Cardiac muscle cell (in vitro differentiated cells and primary cell): Measurements from ENCODE around the gene RNF44. TPM values are rescaled to one million over a fixed set of nuclear protein-coding genes. Genes with fewer than 3 reads are reported as not detected.
"Not testable (repeated sequence)": the region's sequence is repeated elsewhere in the genome, so short reads cannot be mapped to it uniquely, and the experiment has no call there.

Source experiments
- DNase-seq, 2 donors: peaks; one replicate each; pipeline versions ENCODE4 v3.0.0 to v3.0.0-alpha.2; 2010 to 2017; ENCODE audit warnings: low read depth in 1 of 2, low spot score in 1 of 2
- H3K27ac ChIP-seq: fragments of 200-600 bp; sonication (generic); 2 replicates; pipeline ENCODE4 v1.5.1; 2016
- H3K27me3 ChIP-seq: fragments of 200-600 bp; sonication (generic); 2 replicates; pipeline ENCODE4 v1.6.0; 2016; ENCODE audit warnings: control low read depth
- H3K36me3 ChIP-seq: fragments of 200-600 bp; sonication (generic); 2 replicates; pipeline ENCODE4 v1.5.1; 2016; ENCODE audit warnings: control low read depth
- H3K4me1 ChIP-seq: fragments of 200-600 bp; sonication (generic); 2 replicates; pipeline ENCODE4 v1.8.1; 2017; ENCODE audit warnings: low read depth, mild to moderate bottlenecking, mixed run types
- H3K4me3 ChIP-seq: fragments of 200-600 bp; sonication (generic); 2 replicates; pipeline ENCODE4 v1.5.1; 2016; ENCODE audit warnings: mild to moderate bottlenecking
- H3K9me3 ChIP-seq: fragments of 200-600 bp; sonication (generic); 2 replicates; pipeline ENCODE4 v1.5.1; 2017; ENCODE audit warnings: low read depth, mild to moderate bottlenecking, control low read depth
- CTCF ChIP-seq: IDR thresholded peaks from 2 replicates; pipeline ENCODE4 v1.5.1; 2012; ENCODE audit warnings: low read depth, mild to moderate bottlenecking, low read length
- polyA plus RNA-seq: library from polyadenylated mRNA; unstranded; fragments of >200 nt; fragmentation: Nextera tagmentation; extraction: Ambion mirVana; gene quantifications from 2 replicates; pipeline ENCODE4 v1.2.1, GENCODE V29; 2016
- total RNA-seq: library from RNA; depleted of rRNA; stranded (reverse); fragments of >200 nt; gene quantifications from 2 replicates; pipeline ENCODE4 v1.2.3, GENCODE V29; 2016

RNF44 gene
- total and polyA plus RNA-seq, 2 experiments from 2014 or later = 16.1 to 77.6 TPM

GRCh38 chr5:176489077-176489476, 48.1 kb downstream of the RNF44 start:
- H3K4me1 ChIP-seq = no peaks in the 10 kb centered on the region
- H3K27me3 ChIP-seq = no peaks in the 10 kb centered on the region
- peaks cover 51% of the 10 kb centered on the region for H3K36me3 ChIP-seq
- no peak overlapping the region for H3K4me3 ChIP-seq
- TF ChIP-seq CTCF = no peak
- DNase-seq = no peak
- no peaks in the 10 kb centered on the region for H3K9me3 ChIP-seq
- no peak overlapping the region for H3K27ac ChIP-seq

GRCh38 chr5:176487160-176487559, 50.0 kb downstream of the RNF44 start:
- H3K36me3 ChIP-seq = peaks cover 32% of the 10 kb centered on the region
- not testable (repeated sequence) for DNase-seq, H3K27me3 ChIP-seq, H3K27ac ChIP-seq, H3K4me3 ChIP-seq, H3K9me3 ChIP-seq, H3K4me1 ChIP-seq

- peaks cover 23% of the 10 kb centered on the region for H3K36me3 ChIP-seq
- H3K4me1 ChIP-seq = no peaks in the 10 kb centered on the region
- no peaks in the 10 kb centered on the region for H3K9me3 ChIP-seq
- no peak overlapping the region for H3K27ac ChIP-seq
- H3K4me3 ChIP-seq = no peak overlapping the region
- TF ChIP-seq CTCF = no peak
- H3K27me3 ChIP-seq = no peaks in the 10 kb centered on the region
- DNase-seq = no peak
Measured at GRCh38 chr5:176486189-176486757, 50.9 kb downstream of the RNF44 start.

- no peak for TF ChIP-seq CTCF
- Histone ChIP-seq H3K36me3 (peaks cover 25% of the 10 kb centered on the region), H3K27ac (no peak overlapping the region), H3K9me3 (no peaks in the 10 kb centered on the region), H3K4me3 (no peak overlapping the region), H3K4me1 (no peaks in the 10 kb centered on the region), H3K27me3 (no peaks in the 10 kb centered on the region)
- no peak for DNase-seq
Measured at GRCh38 chr5:176485176-176485575, 52.0 kb downstream of the RNF44 start.

- no peak overlapping the region for H3K4me3 ChIP-seq
- H3K4me1 ChIP-seq = no peaks in the 10 kb centered on the region
- no peak overlapping the region for H3K27ac ChIP-seq
- DNase-seq = no peak
- no peak for TF ChIP-seq CTCF
- H3K36me3 ChIP-seq = peaks cover 25% of the 10 kb centered on the region
- no peaks in the 10 kb centered on the region for H3K27me3 ChIP-seq
- no peaks in the 10 kb centered on the region for H3K9me3 ChIP-seq
Measured at GRCh38 chr5:176481711-176482110, 55.5 kb downstream of the RNF44 start.

Other genes with a start within 250 kb of the RNF44 start
- gene KIAA1191, start 175.6 kb downstream of the RNF44 start, total RNA-seq = 118 and 160 TPM in 2 replicates
- gene KIAA1191, start 175.6 kb downstream of the RNF44 start, polyA plus RNA-seq = 125 and 134 TPM in 2 replicates
- gene ARL10, start 171.9 kb downstream of the RNF44 start, total RNA-seq = 10.3 and 29.5 TPM in 2 replicates
- 7.8 and 9.6 TPM in 2 replicates for gene ARL10, start 171.9 kb downstream of the RNF44 start, polyA plus RNA-seq
- gene NOP16, start 148.8 kb downstream of the RNF44 start, total RNA-seq = 11.5 and 18.0 TPM in 2 replicates
- gene NOP16, start 148.8 kb downstream of the RNF44 start, polyA plus RNA-seq = 52.0 and 56.7 TPM in 2 replicates
- gene HIGD2A, start 148.7 kb downstream of the RNF44 start, total RNA-seq = 203 and 313 TPM in 2 replicates
- 273 and 388 TPM in 2 replicates for gene HIGD2A, start 148.7 kb downstream of the RNF44 start, polyA plus RNA-seq
- 187 and 224 TPM in 2 replicates for gene CLTB, start 120.9 kb downstream of the RNF44 start, total RNA-seq
- 159 and 222 TPM in 2 replicates for gene CLTB, start 120.9 kb downstream of the RNF44 start, polyA plus RNA-seq
- 24.0 and 26.1 TPM in 2 replicates for gene FAF2, start 89.0 kb downstream of the RNF44 start, total RNA-seq
- 29.0 and 29.8 TPM in 2 replicates for gene FAF2, start 89.0 kb downstream of the RNF44 start, polyA plus RNA-seq
- gene CDHR2, start 11.9 kb upstream of the RNF44 start, total RNA-seq = 0.07 and 0.60 TPM in 2 replicates
- gene CDHR2, start 11.9 kb upstream of the RNF44 start, polyA plus RNA-seq = 0.59 and 1.4 TPM in 2 replicates
- 0.27 and 0.63 TPM in 2 replicates for gene GPRIN1, start 72.8 kb upstream of the RNF44 start, total RNA-seq
- gene GPRIN1, start 72.8 kb upstream of the RNF44 start, polyA plus RNA-seq = 0.79 TPM in 2 replicates
- gene SNCB, start 93.1 kb upstream of the RNF44 start, total RNA-seq = 1.6 and 2.4 TPM in 2 replicates
- 0.79 and 3.0 TPM in 2 replicates for gene SNCB, start 93.1 kb upstream of the RNF44 start, polyA plus RNA-seq
- not detected in 2 replicates for gene EIF4E1B, start 93.3 kb upstream of the RNF44 start, total RNA-seq
- not detected in 2 replicates for gene EIF4E1B, start 93.3 kb upstream of the RNF44 start, polyA plus RNA-seq
- gene TSPAN17, start 110.1 kb upstream of the RNF44 start, total RNA-seq = 30.2 and 42.6 TPM in 2 replicates
- 32.0 and 32.3 TPM in 2 replicates for gene TSPAN17, start 110.1 kb upstream of the RNF44 start, polyA plus RNA-seq